HG02884 (cell line): ENCODE results near the gene TP73.
A peak's percentile ranks its signal among the peaks of the same experiment; 100 is the strongest.
"Not testable (repeated sequence)": the region's sequence is repeated elsewhere in the genome, so short reads cannot be mapped to it uniquely, and the experiment has no call there.

Experiments used
- ATAC-seq: cut with Tn5 transposase; IDR thresholded peaks from one replicate; pipeline ENCODE4 v1.9.1; 2021; ENCODE audit warnings: mild to moderate bottlenecking, moderate library complexity; ENCODE audit not compliant: unreplicated experiment

The TP73 gene

GRCh38 chr1:3618531-3618880 lies 33.8 kb upstream of the TP73 start:
- ATAC-seq = no peak

GRCh38 chr1:3618881-3619671 lies 33.2 kb upstream of the TP73 start:
- ATAC-seq = no peak

GRCh38 chr1:3620708-3621107 lies 31.6 kb upstream of the TP73 start:
- ATAC-seq = no peak

- ATAC-seq = not testable (repeated sequence)
Measured at GRCh38 chr1:3621151-3621671, 31.1 kb upstream of the TP73 start.

- ATAC-seq = not testable (repeated sequence)
Measured at GRCh38 chr1:3622102-3622501, 30.2 kb upstream of the TP73 start.

- ATAC-seq = no peak
Measured at GRCh38 chr1:3623441-3624199, 28.7 kb upstream of the TP73 start.

GRCh38 chr1:3624200-3625136 lies 27.8 kb upstream of the TP73 start, which contains the start of gene TPRG1L:
Gene TPRG1L (plus strand): TSS chr1:3625015. CDS start chr1:3625073, 58 bp downstream.
- peak; percentile 94 for ATAC-seq

- no peak for ATAC-seq
Measured at GRCh38 chr1:3625151-3625907, 27.0 kb upstream of the TP73 start.

GRCh38 chr1:3626025-3626424 lies 26.3 kb upstream of the TP73 start:
- ATAC-seq = no peak

- no peak for ATAC-seq
Measured at GRCh38 chr1:3627515-3628253, 24.6 kb upstream of the TP73 start.

GRCh38 chr1:3628445-3628844 lies 23.9 kb upstream of the TP73 start:
- no peak for ATAC-seq

GRCh38 chr1:3629561-3630160 lies 22.7 kb upstream of the TP73 start:
- ATAC-seq = no peak

- ATAC-seq = no peak
Measured at GRCh38 chr1:3630161-3630611, 22.1 kb upstream of the TP73 start.

- ATAC-seq = no peak
Measured at GRCh38 chr1:3630914-3631313, 21.4 kb upstream of the TP73 start.

- no peak for ATAC-seq
Measured at GRCh38 chr1:3631320-3632260, 20.7 kb upstream of the TP73 start.

- no peak for ATAC-seq
Measured at GRCh38 chr1:3632298-3632697, 20.0 kb upstream of the TP73 start.

- ATAC-seq = no peak
Measured at GRCh38 chr1:3632716-3633343, 19.5 kb upstream of the TP73 start.
